B cell (primary cell): ENCODE results near the gene ZNF280A. TPM values are rescaled to one million over a fixed set of nuclear protein-coding genes. Genes with fewer than 3 reads are reported as not detected.

Source experiments
- ATAC-seq: fragments of 200-7000 bp; cut with Tn5 transposase; one replicate; pipeline ENCODE4 v1.10.0; 2021; ENCODE audit warnings: low read depth, mild to moderate bottlenecking, moderate number of reproducible peaks, moderate library complexity
- CTCF ChIA-PET: fragments of 350-600 bp; sonication (Branson Sonifier 250); formaldehyde crosslinking; loops from one replicate; lab custom pipeline; 2021; ENCODE audit warnings: antibody characterized with exemption, inconsistent platforms; lab: Charles Lee
- POLR2A ChIA-PET: fragments of 350-600 bp; sonication (Branson Sonifier 250); formaldehyde crosslinking; loops from one replicate; lab custom pipeline; 2021; ENCODE audit warnings: antibody characterized with exemption; lab: Charles Lee
- DNase-seq: peaks from one replicate; pipeline ENCODE4 v3.0.0; 2013
- H2AFZ ChIP-seq: 2 replicates; pipeline ENCODE4 v1.6.1; 2012; ENCODE audit warnings: mild to moderate bottlenecking, low read depth, low read length; ENCODE audit not compliant: insufficient read depth, poor library complexity, severe bottlenecking
- H3K27ac ChIP-seq, 2 donors: 1 replicate in 1 of 2; 2 replicates in 1 of 2; pipeline ENCODE4 v1.5.1; 2012 to 2013; ENCODE audit warnings: low read length in 2 of 2, mild to moderate bottlenecking in 2 of 2, moderate library complexity in 1 of 2
- H3K27me3 ChIP-seq, 4 experiments: fragments of 200-600 bp in 1 of 4; sonication (generic) in 1 of 4; replicated peaks in 1 of 4; 1 replicate in 2 of 4; 2 replicates in 2 of 4; pipeline versions ENCODE4 v1.6.1 to v1.7.0; 2013 to 2016; ENCODE audit warnings: low read length in 3 of 4, mild to moderate bottlenecking in 2 of 4, mixed read lengths in 1 of 4, moderate library complexity in 1 of 4; ENCODE audit not compliant: insufficient read depth in 4 of 4, control insufficient read depth in 3 of 4; ENCODE audit errors: control extremely low read depth in 1 of 4
- H3K36me3 ChIP-seq, 2 experiments: replicated peaks in 1 of 2; 1 replicate in 1 of 2; 2 replicates in 1 of 2; pipeline versions ENCODE4 v1.6.1 to v1.7.1; 2013; ENCODE audit warnings: low read length in 1 of 2; ENCODE audit not compliant: insufficient read depth in 2 of 2, control insufficient read depth in 1 of 2; ENCODE audit errors: control extremely low read depth in 1 of 2, extremely low read depth in 1 of 2
- H3K4me1 ChIP-seq, 2 donors: fragments of 200-600 bp in 1 of 2; sonication (generic) in 1 of 2; 1 replicate in 1 of 2; 2 replicates in 1 of 2; pipeline versions ENCODE4 v1.5.1 to v1.6.1; 2013 to 2017; ENCODE audit warnings: low read length in 2 of 2; ENCODE audit not compliant: control insufficient read depth in 2 of 2, insufficient read depth in 2 of 2
- H3K4me2 ChIP-seq: replicated peaks from 2 replicates; pipeline ENCODE3; 2012; ENCODE audit warnings: mild to moderate bottlenecking, low read depth, low read length; ENCODE audit not compliant: poor library complexity, severe bottlenecking
- H3K4me3 ChIP-seq, 5 experiments: fragments of 200-600 bp in 1 of 5; sonication (generic) in 1 of 5; 1 replicate in 3 of 5; 2 replicates in 2 of 5; pipeline versions ENCODE4 v1.5.1 to v1.7.0; 2011 to 2016; ENCODE audit warnings: low read length in 4 of 5, mild to moderate bottlenecking in 4 of 5, low read depth in 2 of 5, control low read depth in 1 of 5, moderate library complexity in 1 of 5; ENCODE audit not compliant: insufficient read depth in 1 of 5; ENCODE audit errors: control extremely low read depth in 1 of 5, extremely low read depth in 1 of 5
- H3K79me2 ChIP-seq: fragments of 200-600 bp; sonication (generic); one replicate; pipeline ENCODE4 v1.6.0; 2016; ENCODE audit warnings: low read length; ENCODE audit not compliant: control insufficient read depth, insufficient read depth
- H3K9ac ChIP-seq: fragments of 200-600 bp; sonication (generic); 2 replicates; pipeline ENCODE4 v1.6.1; 2017; ENCODE audit warnings: mild to moderate bottlenecking, low read length, moderate library complexity
- H3K9me3 ChIP-seq, 3 donors: one replicate each; pipeline versions ENCODE4 v1.6.1 to v1.7.1; 2013; ENCODE audit warnings: low read length in 2 of 3; ENCODE audit not compliant: control insufficient read depth in 2 of 3, insufficient read depth in 1 of 3; ENCODE audit errors: control extremely low read depth in 1 of 3
- H4K20me1 ChIP-seq: 2 replicates; pipeline ENCODE4 v1.6.0; 2012; ENCODE audit warnings: mild to moderate bottlenecking, low read length; ENCODE audit not compliant: insufficient read depth, control insufficient read depth, poor library complexity, severe bottlenecking
- H3K27ac Mint-ChIP-seq: one replicate; pipeline ENCODE4 v1.8.0; 2021; ENCODE audit warnings: mixed read lengths
- H3K27me3 Mint-ChIP-seq: one replicate; pipeline ENCODE4 v1.8.0; 2021; ENCODE audit warnings: mixed read lengths
- H3K4me1 Mint-ChIP-seq: one replicate; pipeline ENCODE4 v1.8.0; 2021; ENCODE audit warnings: mixed read lengths
- H3K4me3 Mint-ChIP-seq: one replicate; pipeline ENCODE4 v1.8.0; 2021; ENCODE audit warnings: mixed read lengths
- H3K9me3 Mint-ChIP-seq: one replicate; pipeline ENCODE4 v1.8.0; 2022; ENCODE audit warnings: mixed read lengths; ENCODE audit not compliant: insufficient read depth
- CTCF ChIP-seq: fragments of 200-600 bp; IDR thresholded peaks from one replicate; pipeline ENCODE4 v1.8.0; 2022; ENCODE audit warnings: antibody characterized with exemption, mild to moderate bottlenecking
- EZH2 ChIP-seq: IDR thresholded peaks from 2 replicates; pipeline ENCODE4 v1.6.1; 2012; ENCODE audit warnings: borderline replicate concordance, low read depth, mild to moderate bottlenecking, moderate library complexity, low read length; ENCODE audit not compliant: insufficient read depth, poor library complexity, severe bottlenecking
- WGBS: methylation state at CpG from one replicate; pipeline ENCODE4 v1.1.5; 2013; ENCODE audit warnings: missing lambda C conversion rate; ENCODE audit not compliant: insufficient coverage; 5-methylcytosine and 5-hydroxymethylcytosine counted together
- intact Hi-C: fragments of 100-400 bp; cut with micrococcal nuclease; formaldehyde crosslinking; loops from one replicate; pipeline ENCODE4 v1.10.0; 2022
- polyA plus RNA-seq: library from polyadenylated mRNA; depleted of rRNA; stranded (reverse); fragments of >200 nt; gene quantifications from 2 replicates; pipeline ENCODE4 v1.2.3, GENCODE V29; 2012
- total RNA-seq, 2 donors: library from RNA; stranded (reverse); fragments of 120-200 nt in 1 of 2; gene quantifications; 1 replicate in 1 of 2; 2 replicates in 1 of 2; pipeline versions ENCODE4 v1.2.3 to v1.2.4, GENCODE V29; 2013 to 2022

Gene ZNF280A
- total and polyA plus RNA-seq, 2 donors (not counting 1 experiment from before 2014, with no cell fraction given), result not detected

GRCh38 chr22:22553735-22554586 is 33.9 kb upstream of the ZNF280A start:
- H3K9me3 ChIP-seq, result peaks cover 0 to 11% (median 0%) of the 10 kb centered on the region in 3 donors
- peaks cover 3% of the 10 kb centered on the region for H3K4me1 Mint-ChIP-seq
- H3K9ac ChIP-seq, result no peak overlapping the region
- H3K4me3 Mint-ChIP-seq, result no peak overlapping the region
- no peaks in the 10 kb centered on the region for H3K27me3 ChIP-seq
- intact Hi-C loops, result no loop called here
- no peak overlapping the region for H3K27ac Mint-ChIP-seq
- ATAC-seq, result no peak
- H3K36me3 ChIP-seq, result no peaks in the 10 kb centered on the region
- no peaks in the 10 kb centered on the region for H4K20me1 ChIP-seq
- no peak overlapping the region for H3K27ac ChIP-seq
- no peak for DNase-seq
- no peak overlapping the region for H2AFZ ChIP-seq
- H3K27me3 Mint-ChIP-seq, result no peaks in the 10 kb centered on the region
- ChIA-PET POLR2A (no interaction called here), CTCF (interaction anchor here (0.9 to 2.1 kb wide), 8 partner anchors 10 to 232 kb away, joined by 3 to 9 read pairs (median 4); no protein-coding TSS in a partner anchor)
- no peak overlapping the region for H3K4me2 ChIP-seq
- no peak overlapping the region for H3K4me3 ChIP-seq
- H3K4me1 ChIP-seq, result peaks cover 3% of the 10 kb centered on the region in 2 donors
- WGBS, result no CpG with 5 or more reads among the region's 8 CpGs
- H3K9me3 Mint-ChIP-seq, result no peaks in the 10 kb centered on the region
- TF ChIP-seq EZH2 (no peak), CTCF (no peak)
- no peaks in the 10 kb centered on the region for H3K79me2 ChIP-seq

- no peak overlapping the region for H2AFZ ChIP-seq
- no peak overlapping the region for H3K9ac ChIP-seq
- CTCF ChIA-PET, result interaction anchor here (0.9 to 1.7 kb wide), 6 partner anchors 8 to 345 kb away, joined by 4 to 7 read pairs (median 4); no protein-coding TSS in a partner anchor
- H3K9me3 Mint-ChIP-seq, result no peaks in the 10 kb centered on the region
- POLR2A ChIA-PET, result no interaction called here
- no peak overlapping the region for H3K4me3 ChIP-seq
- H3K4me3 Mint-ChIP-seq, result no peak overlapping the region
- H3K4me1 Mint-ChIP-seq, result peaks cover 1% of the 10 kb centered on the region
- H3K27me3 Mint-ChIP-seq, result no peaks in the 10 kb centered on the region
- H3K9me3 ChIP-seq, result peaks cover 0 to 8% (median 0%) of the 10 kb centered on the region in 3 donors
- intact Hi-C loops, result no loop called here
- no peak overlapping the region for H3K27ac ChIP-seq
- no peaks in the 10 kb centered on the region for H3K36me3 ChIP-seq
- H3K27me3 ChIP-seq, result no peaks in the 10 kb centered on the region
- no peak for TF ChIP-seq CTCF
- no peak for TF ChIP-seq EZH2
- no peak for DNase-seq
- H3K4me1 ChIP-seq, result peaks cover 0 to 1% of the 10 kb centered on the region in 2 donors
- no peaks in the 10 kb centered on the region for H3K79me2 ChIP-seq
- WGBS, result no CpG with 5 or more reads among the region's 1 CpG
- H4K20me1 ChIP-seq, result no peaks in the 10 kb centered on the region
- H3K4me2 ChIP-seq, result no peak overlapping the region
- ATAC-seq, result no peak
- no peak overlapping the region for H3K27ac Mint-ChIP-seq
Observed at GRCh38 chr22:22553141-22553540, 33.1 kb upstream of the ZNF280A start.
